GM06990 (cell line): Measurements from ENCODE around the gene BOD1L1.

Experiments
- DNase-seq: peaks from one replicate; pipeline ENCODE4 v3.0.0-alpha.2; 2011; ENCODE audit not compliant: insufficient read length; ENCODE audit errors: extremely low read depth
- H3K27me3 ChIP-seq: replicated peaks from 2 replicates; pipeline ENCODE4 v1.6.0; 2011; ENCODE audit warnings: low read length; ENCODE audit not compliant: control insufficient read depth, insufficient read depth
- H3K36me3 ChIP-seq: 2 replicates; pipeline ENCODE4 v1.5.1; 2011; ENCODE audit warnings: low read length; ENCODE audit not compliant: control insufficient read depth, insufficient read depth
- H3K4me3 ChIP-seq: replicated peaks from 2 replicates; pipeline ENCODE4 v1.5.1; 2011; ENCODE audit warnings: low read depth, mild to moderate bottlenecking, control low read depth, low read length
- TF ChIP-seq, protein P1 (sequence below): IDR thresholded peaks from 2 replicates; pipeline ENCODE4 v1.5.1; 2011; ENCODE audit warnings: low read length, control low read depth, mild to moderate bottlenecking, inconsistent platforms; ENCODE audit not compliant: insufficient read depth, poor library complexity, severe bottlenecking

Gene BOD1L1

DNA sequence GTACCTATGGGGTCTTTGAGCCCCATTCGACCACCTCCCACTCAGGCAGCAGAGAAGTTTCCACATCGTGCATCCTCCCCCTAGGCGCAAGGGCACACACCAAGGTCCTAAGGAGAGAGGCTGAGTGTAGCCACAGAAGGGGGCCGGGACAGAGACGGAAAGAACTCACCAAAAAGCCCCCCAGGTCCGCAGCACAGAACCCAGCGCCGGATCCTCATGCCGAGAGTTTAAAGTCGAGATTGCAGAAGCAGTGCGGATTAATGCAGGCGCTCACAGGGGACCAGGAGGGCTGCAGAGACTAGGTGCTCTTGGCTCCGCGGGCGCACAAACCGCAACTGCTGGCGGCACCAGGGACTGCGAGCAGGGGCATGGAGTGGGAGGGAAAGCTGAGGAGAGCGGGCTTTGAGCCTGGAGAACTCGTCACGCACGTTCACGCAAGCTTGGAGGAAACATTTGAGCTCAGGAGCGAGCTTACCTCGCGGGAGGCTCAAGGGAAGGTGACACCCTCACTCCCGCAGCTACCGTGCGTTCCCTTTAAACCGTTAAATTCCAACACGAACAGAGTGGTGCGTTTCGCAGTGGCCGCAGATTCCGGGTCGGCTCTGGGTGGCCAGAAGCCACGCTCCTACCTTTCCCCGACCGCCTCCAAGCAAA is 91.7 kb downstream of the BOD1L1 start:
- no peaks in the 10 kb centered on the region for H3K36me3 ChIP-seq
- TF ChIP-seq, protein P1, sequence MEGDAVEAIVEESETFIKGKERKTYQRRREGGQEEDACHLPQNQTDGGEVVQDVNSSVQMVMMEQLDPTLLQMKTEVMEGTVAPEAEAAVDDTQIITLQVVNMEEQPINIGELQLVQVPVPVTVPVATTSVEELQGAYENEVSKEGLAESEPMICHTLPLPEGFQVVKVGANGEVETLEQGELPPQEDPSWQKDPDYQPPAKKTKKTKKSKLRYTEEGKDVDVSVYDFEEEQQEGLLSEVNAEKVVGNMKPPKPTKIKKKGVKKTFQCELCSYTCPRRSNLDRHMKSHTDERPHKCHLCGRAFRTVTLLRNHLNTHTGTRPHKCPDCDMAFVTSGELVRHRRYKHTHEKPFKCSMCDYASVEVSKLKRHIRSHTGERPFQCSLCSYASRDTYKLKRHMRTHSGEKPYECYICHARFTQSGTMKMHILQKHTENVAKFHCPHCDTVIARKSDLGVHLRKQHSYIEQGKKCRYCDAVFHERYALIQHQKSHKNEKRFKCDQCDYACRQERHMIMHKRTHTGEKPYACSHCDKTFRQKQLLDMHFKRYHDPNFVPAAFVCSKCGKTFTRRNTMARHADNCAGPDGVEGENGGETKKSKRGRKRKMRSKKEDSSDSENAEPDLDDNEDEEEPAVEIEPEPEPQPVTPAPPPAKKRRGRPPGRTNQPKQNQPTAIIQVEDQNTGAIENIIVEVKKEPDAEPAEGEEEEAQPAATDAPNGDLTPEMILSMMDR = no peak
- H3K27me3 ChIP-seq = peaks cover 13% of the 10 kb centered on the region
- DNase-seq = no peak
- H3K4me3 ChIP-seq = no peak overlapping the region

DNA sequence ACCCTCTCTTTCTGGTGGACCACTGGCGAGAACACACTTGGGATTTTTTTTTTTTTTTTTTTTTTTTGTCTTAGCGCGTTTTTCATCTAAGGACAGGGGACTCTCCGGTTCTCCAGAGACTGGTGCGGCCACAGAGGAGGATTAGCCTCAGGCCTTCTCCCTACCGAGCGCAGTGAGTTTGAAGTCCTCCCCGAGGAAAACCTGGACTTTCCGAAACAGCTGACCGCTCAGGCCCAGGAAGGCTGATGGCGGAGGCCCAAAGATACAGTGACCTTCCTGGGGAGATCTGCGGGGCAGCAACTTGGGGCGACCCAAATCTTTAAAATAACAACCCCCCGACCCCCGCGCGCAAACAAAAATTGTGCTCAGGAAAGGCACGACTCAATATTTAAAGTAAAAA is 92.4 kb downstream of the BOD1L1 start:
- no peak for DNase-seq
- Histone ChIP-seq H3K27me3 (peaks cover 10% of the 10 kb centered on the region), H3K4me3 (no peak overlapping the region), H3K36me3 (no peaks in the 10 kb centered on the region)
- TF ChIP-seq, protein P1 = no peak

DNA sequence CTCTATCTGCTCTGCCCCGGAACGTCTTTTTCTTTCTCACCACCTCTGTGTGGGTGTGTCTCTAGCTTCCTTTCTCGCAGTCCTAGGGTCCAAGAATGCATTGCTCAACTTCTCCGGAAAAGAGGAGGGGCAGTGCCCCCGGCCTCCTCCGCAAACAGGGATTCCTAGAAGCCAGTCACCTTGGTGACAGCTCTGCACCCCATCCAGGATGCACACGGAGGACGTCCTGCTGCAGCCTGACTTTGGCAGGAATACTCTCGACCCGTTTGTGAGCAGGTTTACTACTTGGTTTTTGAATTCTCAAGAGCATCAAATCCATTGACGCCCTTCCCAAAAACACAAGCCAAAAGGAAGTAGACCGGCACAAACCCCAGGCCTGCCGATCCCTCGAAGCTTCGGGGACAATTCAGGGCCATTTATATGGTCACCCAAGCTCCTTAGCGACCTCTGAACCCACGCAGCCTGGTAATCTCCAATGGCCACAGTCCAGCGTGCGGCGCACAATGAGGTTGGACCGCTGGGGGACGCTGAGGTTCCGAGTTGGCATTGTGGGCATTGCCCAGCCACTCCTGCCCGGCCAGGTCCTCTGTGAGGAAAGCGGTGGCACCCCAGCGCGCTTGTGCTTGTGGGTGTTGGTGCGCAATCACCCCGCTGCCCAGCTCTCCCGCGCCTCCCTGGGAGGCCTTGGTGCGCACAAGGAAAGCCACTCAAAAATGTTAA is 93.0 kb downstream of the BOD1L1 start:
- Histone ChIP-seq H3K4me3 (no peak overlapping the region), H3K36me3 (no peaks in the 10 kb centered on the region), H3K27me3 (peaks cover 10% of the 10 kb centered on the region)
- no peak for DNase-seq
- TF ChIP-seq, protein P1 = no peak

DNA sequence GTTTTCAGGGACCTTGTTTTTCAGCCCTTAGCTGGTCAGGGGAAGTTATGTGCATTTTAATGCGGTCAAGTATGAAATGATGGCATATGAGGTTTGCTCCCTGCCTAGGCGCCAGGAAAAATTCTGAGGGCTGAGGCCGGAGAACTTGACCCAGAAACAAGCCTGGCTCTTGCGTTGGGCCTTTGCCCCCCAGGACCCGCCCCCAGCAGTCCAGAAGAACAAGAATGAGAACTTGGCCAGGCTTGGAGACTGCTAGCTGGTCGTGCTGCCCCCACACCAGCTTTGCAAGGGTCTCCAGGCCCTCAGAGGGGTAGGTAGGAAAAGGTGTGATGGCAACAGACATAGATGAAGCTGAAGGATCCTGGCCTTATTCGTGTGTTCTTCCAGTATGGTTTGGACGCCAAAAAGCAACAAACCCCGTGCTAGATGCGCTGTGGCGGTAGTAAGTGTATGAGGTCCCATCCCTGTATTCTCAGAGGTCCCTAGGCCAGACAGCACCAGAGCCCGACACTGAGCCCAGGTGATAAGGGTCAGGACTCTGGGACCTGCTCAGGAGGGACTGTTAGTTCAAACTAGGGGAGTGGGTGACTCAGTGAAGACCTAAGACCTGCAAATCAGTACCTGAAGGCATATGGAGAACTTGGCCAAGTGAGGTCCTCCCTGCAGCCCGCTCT is 93.7 kb downstream of the BOD1L1 start:
- peaks cover 10% of the 10 kb centered on the region for H3K27me3 ChIP-seq
- TF ChIP-seq, protein P1 = no peak
- H3K36me3 ChIP-seq = no peaks in the 10 kb centered on the region
- no peak for DNase-seq
- no peak overlapping the region for H3K4me3 ChIP-seq

DNA sequence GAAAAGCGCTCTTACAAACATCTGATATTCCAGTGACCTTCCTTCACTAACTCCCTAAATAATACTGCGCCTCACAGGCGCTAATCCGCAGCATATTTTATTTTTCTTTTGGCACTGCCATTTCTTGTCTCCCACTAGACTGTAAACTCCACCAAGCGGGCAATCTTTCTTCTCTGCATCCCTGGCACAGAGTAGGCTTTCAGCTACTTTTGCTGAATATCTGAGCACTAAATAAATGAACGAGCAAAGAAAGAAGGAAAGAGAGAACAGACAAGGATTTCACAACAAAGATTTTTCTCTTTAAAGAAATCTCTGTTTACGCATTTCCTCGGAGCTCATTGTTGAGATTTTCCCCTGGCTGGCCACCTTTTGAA is 95.9 kb downstream of the BOD1L1 start:
- peaks cover 8% of the 10 kb centered on the region for H3K27me3 ChIP-seq
- TF ChIP-seq, protein P1 = no peak
- no peak for DNase-seq
- H3K36me3 ChIP-seq = no peaks in the 10 kb centered on the region
- H3K4me3 ChIP-seq = no peak overlapping the region
